IPS DF 4.7 (cell line): Measurements from ENCODE around the gene NBPF4.
"Not testable (repeated sequence)": the region's sequence is repeated elsewhere in the genome, so short reads cannot be mapped to it uniquely, and the experiment has no call there.

Source experiments
- DNase-seq: peaks from one replicate; pipeline ENCODE4 v3.0.0-alpha.2; 2013; ENCODE audit warnings: low spot score; ENCODE audit errors: extremely low read depth

The NBPF4 gene

GRCh38 chr1:108243976-108244375 lies at the start of gene NBPF4:
Gene NBPF4, minus strand, starts transcription at chr1:108244076. Its CDS starts 315 bp downstream, at chr1:108243761.
- not testable (repeated sequence) for DNase-seq

- DNase-seq = not testable (repeated sequence)
Observed at GRCh38 chr1:108282528-108283257, 38.8 kb upstream of the NBPF4 start.

- DNase-seq = not testable (repeated sequence)
Observed at GRCh38 chr1:108272485-108273327, 28.8 kb upstream of the NBPF4 start.

- not testable (repeated sequence) for DNase-seq
Observed at GRCh38 chr1:108267097-108267496, 23.2 kb upstream of the NBPF4 start.

GRCh38 chr1:108261967-108262366 lies 18.1 kb upstream of the NBPF4 start:
- not testable (repeated sequence) for DNase-seq

- not testable (repeated sequence) for DNase-seq
Observed at GRCh38 chr1:108261519-108261918, 17.6 kb upstream of the NBPF4 start.

- not testable (repeated sequence) for DNase-seq
Observed at GRCh38 chr1:108260578-108261259, 16.8 kb upstream of the NBPF4 start.

- DNase-seq = not testable (repeated sequence)
Observed at GRCh38 chr1:108255426-108255825, 11.6 kb upstream of the NBPF4 start.

GRCh38 chr1:108239426-108239825 lies 4.5 kb downstream of the NBPF4 start:
- not testable (repeated sequence) for DNase-seq

- not testable (repeated sequence) for DNase-seq
Observed at GRCh38 chr1:108235308-108235707, 8.6 kb downstream of the NBPF4 start.

- not testable (repeated sequence) for DNase-seq
Observed at GRCh38 chr1:108232183-108232582, 11.7 kb downstream of the NBPF4 start.

- DNase-seq = not testable (repeated sequence)
Observed at GRCh38 chr1:108229976-108230375, 13.9 kb downstream of the NBPF4 start.

GRCh38 chr1:108227772-108228171 lies 16.1 kb downstream of the NBPF4 start:
- DNase-seq = not testable (repeated sequence)

GRCh38 chr1:108226855-108227254 lies 17.0 kb downstream of the NBPF4 start:
- not testable (repeated sequence) for DNase-seq

GRCh38 chr1:108223226-108223625 lies 20.6 kb downstream of the NBPF4 start:
- DNase-seq = not testable (repeated sequence)

GRCh38 chr1:108217515-108218174 lies 26.2 kb downstream of the NBPF4 start:
- DNase-seq = not testable (repeated sequence)

GRCh38 chr1:108217007-108217406 lies 26.9 kb downstream of the NBPF4 start:
- not testable (repeated sequence) for DNase-seq

GRCh38 chr1:108216028-108216890 lies 27.6 kb downstream of the NBPF4 start:
- not testable (repeated sequence) for DNase-seq

- not testable (repeated sequence) for DNase-seq
Observed at GRCh38 chr1:108214641-108215465, 29.0 kb downstream of the NBPF4 start.
